ENCODE data around the gene ADCY4. TPM values are rescaled to one million over a fixed set of nuclear protein-coding genes. Genes with fewer than 3 reads are reported as not detected.

The ADCY4 gene
- total RNA-seq, 4 donors from 2014 or later = 6.7 to 22.8 (median 16.5) TPM

- TF ChIP-seq CTCF (IDR thresholded peaks at IDR 0.05) = no peak
- no peak for TF ChIP-seq POLR2A (IDR thresholded peaks at IDR 0.05)
- intact Hi-C loops (cut with DNase I; ENCODE audit: low total_unique reads) = no loop called here
- no peak for DNase-seq (ENCODE audit: low spot score in 2 of 2)
- 73 to 87% methylated on average over 6 of the region's 6 CpGs for WGBS, 2 donors
- no peak overlapping the region for H3K4me3 ChIP-seq (ENCODE audit: low read depth, poor library complexity, severe bottlenecking)
Observed at GRCh38 chr14:24289649-24290280, 45.1 kb downstream of the ADCY4 start.

GRCh38 chr14:24286996-24287395, 47.9 kb downstream of the ADCY4 start:
- intact Hi-C loops (cut with DNase I; ENCODE audit: low total_unique reads) = no loop called here
- TF ChIP-seq POLR2A (IDR thresholded peaks at IDR 0.05) (no peak), CTCF (IDR thresholded peaks at IDR 0.05) (no peak)
- DNase-seq (ENCODE audit: low spot score in 2 of 2) = no peak
- 98% methylated on average over 5 of the region's 5 CpGs for WGBS, 2 donors
- no peak overlapping the region for H3K4me3 ChIP-seq (ENCODE audit: low read depth, poor library complexity, severe bottlenecking)

GRCh38 chr14:24285351-24285750, 49.5 kb downstream of the ADCY4 start:
- 45 to 55% methylated on average over 4 of the region's 4 CpGs for WGBS, 2 donors
- intact Hi-C loops (cut with DNase I; ENCODE audit: low total_unique reads) = no loop called here
- DNase-seq (ENCODE audit: low spot score in 2 of 2) = no peak

GRCh38 chr14:24284501-24285035, 50.3 kb downstream of the ADCY4 start:
- DNase-seq (ENCODE audit: low spot score in 2 of 2) = no peak
- WGBS, 2 donors = 58 to 65% methylated on average over 11 of the region's 11 CpGs
- intact Hi-C loops (cut with DNase I; ENCODE audit: low total_unique reads) = no loop called here

More at GRCh38 chr14:24285351-24285750, 49.5 kb downstream of the ADCY4 start:
- no peak for TF ChIP-seq CTCF (IDR thresholded peaks at IDR 0.05)
- TF ChIP-seq POLR2A (IDR thresholded peaks at IDR 0.05) = no peak
- H3K4me3 ChIP-seq (ENCODE audit: low read depth, poor library complexity, severe bottlenecking) = no peak overlapping the region

GRCh38 chr14:24283796-24284460, 50.9 kb downstream of the ADCY4 start:
- intact Hi-C loops (cut with DNase I; ENCODE audit: low total_unique reads) = no loop called here
- 77 to 91% methylated on average over 5 of the region's 5 CpGs for WGBS, 2 donors
- H3K4me3 ChIP-seq (ENCODE audit: low read depth, poor library complexity, severe bottlenecking) = no peak overlapping the region
- TF ChIP-seq CTCF (IDR thresholded peaks at IDR 0.05) = no peak
- no peak for TF ChIP-seq POLR2A (IDR thresholded peaks at IDR 0.05)
- no peak for DNase-seq (ENCODE audit: low spot score in 2 of 2)

More at GRCh38 chr14:24284501-24285035, 50.3 kb downstream of the ADCY4 start:
- TF ChIP-seq CTCF (IDR thresholded peaks at IDR 0.05) (no peak), POLR2A (IDR thresholded peaks at IDR 0.05) (no peak)
- no peak overlapping the region for H3K4me3 ChIP-seq (ENCODE audit: low read depth, poor library complexity, severe bottlenecking)
